Lower leg skin (tissue), 4 donors: Measurements from ENCODE around the gene PHLPP1. TPM values are rescaled to one million over a fixed set of nuclear protein-coding genes. Genes with fewer than 3 reads are reported as not detected.
A peak's percentile ranks its signal among the peaks of the same experiment; 100 is the strongest.

Experiments used
- DNase-seq, 2 donors: peaks; one replicate each; pipeline ENCODE4 v3.0.0-alpha.2; 2019; ENCODE audit warnings: low spot score in 2 of 2
- H3K4me3 ChIP-seq: fragments of 200-600 bp; sonication (generic); 2 replicates; pipeline ENCODE4 v1.5.1; 2017; ENCODE audit warnings: mild to moderate bottlenecking, low read depth; ENCODE audit not compliant: poor library complexity, severe bottlenecking
- POLR2A ChIP-seq, 2 donors: fragments of 450-650 bp; IDR thresholded peaks; one replicate each; pipeline ENCODE4 v1.6.1; 2016 to 2017; ENCODE audit warnings: antibody characterized with exemption in 2 of 2, mild to moderate bottlenecking in 1 of 2, moderate library complexity in 1 of 2
- WGBS, 2 donors: methylation state at CpG; one replicate each; pipeline ENCODE4 v1.1.5; 2018; 5-methylcytosine and 5-hydroxymethylcytosine counted together
- intact Hi-C: fragments of 100-400 bp; cut with DNase I; formaldehyde crosslinking; loops from one replicate; pipeline ENCODE4 v1.15.0; 2023; ENCODE audit warnings: low total_unique reads
- total RNA-seq, 4 donors: library from RNA; depleted of rRNA; stranded (reverse); fragments of >200 nt; gene quantifications; one replicate each; pipeline ENCODE4 v1.1.0, GENCODE V29; 2016
- TF ChIP-seq, protein P1 (sequence below), 3 donors: fragments of 450-650 bp; IDR thresholded peaks; one replicate each; pipeline ENCODE4 v1.5.1; 2016; ENCODE audit warnings: antibody characterized with exemption in 3 of 3, mild to moderate bottlenecking in 3 of 3, moderate library complexity in 2 of 3

PHLPP1 gene
- total RNA-seq, 4 donors from 2014 or later: 27.3 to 38.5 (median 33.1) TPM

DNA sequence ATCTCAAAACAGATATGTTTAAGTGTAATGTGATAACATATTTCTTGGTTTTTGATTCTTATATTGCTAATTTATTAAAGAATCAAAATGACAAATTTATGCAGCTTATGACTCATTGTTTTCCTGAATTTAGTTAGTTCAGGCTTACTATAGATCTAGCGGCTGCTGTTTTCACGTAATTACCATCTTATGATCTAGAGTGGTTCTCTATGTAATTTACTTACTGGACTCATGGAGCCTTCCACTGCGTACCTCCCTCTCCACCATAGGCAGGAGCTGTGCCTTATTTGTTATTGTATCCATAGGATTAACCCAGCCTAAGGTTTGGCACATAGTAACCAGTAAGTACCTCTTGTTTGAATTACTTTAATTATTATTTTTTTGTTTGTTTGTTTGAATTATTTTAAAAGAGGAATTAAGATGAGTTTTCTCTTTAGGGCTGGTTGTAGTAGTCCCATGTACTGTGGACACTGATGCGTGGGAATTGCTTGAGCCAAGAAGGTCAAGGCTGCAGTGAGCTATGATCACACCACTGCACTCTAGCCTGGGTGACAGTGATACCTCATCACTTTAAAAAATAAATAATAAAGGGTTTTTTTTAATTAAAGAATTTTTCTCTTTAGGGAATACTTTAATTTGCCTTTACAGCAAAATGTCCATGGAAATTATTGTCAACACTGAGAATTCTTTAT, 165.5 kb downstream of the PHLPP1 start:
- 92 to 93% methylated on average over 4 of the region's 4 CpGs for WGBS, 2 donors

DNA sequence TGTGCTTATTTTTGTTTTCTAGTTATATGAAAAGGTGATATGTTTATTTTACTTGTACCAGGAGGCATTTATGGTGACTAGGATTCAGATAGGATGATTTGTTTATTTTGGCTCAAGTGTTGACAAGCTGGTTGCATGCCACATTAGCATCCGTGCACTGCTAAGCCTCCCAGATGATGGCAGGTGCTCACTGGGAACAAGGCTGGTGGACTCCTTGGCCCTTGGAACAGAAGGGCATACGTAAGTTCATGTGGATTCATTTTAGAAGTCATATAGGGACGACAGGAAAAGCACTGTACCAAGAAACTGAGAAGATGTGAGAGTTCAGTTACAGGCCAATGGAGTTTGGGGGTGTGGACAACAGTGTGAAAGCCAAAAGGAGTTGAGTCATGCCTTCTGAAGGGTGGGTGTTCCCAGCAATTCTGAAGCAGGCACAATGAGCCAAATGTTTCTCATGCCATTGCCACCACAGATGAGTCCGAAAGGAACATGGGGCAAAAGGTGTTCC, 166.2 kb downstream of the PHLPP1 start:
- H3K4me3 ChIP-seq: no peak overlapping the region
- WGBS, 2 donors: 30 to 33% methylated on average over 4 of the region's 4 CpGs
- TF ChIP-seq POLR2A (IDR thresholded peaks at IDR 0.05): no peak
- TF ChIP-seq, protein P1, sequence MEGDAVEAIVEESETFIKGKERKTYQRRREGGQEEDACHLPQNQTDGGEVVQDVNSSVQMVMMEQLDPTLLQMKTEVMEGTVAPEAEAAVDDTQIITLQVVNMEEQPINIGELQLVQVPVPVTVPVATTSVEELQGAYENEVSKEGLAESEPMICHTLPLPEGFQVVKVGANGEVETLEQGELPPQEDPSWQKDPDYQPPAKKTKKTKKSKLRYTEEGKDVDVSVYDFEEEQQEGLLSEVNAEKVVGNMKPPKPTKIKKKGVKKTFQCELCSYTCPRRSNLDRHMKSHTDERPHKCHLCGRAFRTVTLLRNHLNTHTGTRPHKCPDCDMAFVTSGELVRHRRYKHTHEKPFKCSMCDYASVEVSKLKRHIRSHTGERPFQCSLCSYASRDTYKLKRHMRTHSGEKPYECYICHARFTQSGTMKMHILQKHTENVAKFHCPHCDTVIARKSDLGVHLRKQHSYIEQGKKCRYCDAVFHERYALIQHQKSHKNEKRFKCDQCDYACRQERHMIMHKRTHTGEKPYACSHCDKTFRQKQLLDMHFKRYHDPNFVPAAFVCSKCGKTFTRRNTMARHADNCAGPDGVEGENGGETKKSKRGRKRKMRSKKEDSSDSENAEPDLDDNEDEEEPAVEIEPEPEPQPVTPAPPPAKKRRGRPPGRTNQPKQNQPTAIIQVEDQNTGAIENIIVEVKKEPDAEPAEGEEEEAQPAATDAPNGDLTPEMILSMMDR (IDR thresholded peaks at IDR 0.05): no peak
- peak in 1 of 2 donors; percentile 32 for DNase-seq
- intact Hi-C loops: no loop called here

More for the DNA sequence above, 165.5 kb downstream of the PHLPP1 start:
- intact Hi-C loops: no loop called here
- TF ChIP-seq POLR2A (IDR thresholded peaks at IDR 0.05): no peak
- TF ChIP-seq, protein P1 (IDR thresholded peaks at IDR 0.05): no peak
- H3K4me3 ChIP-seq: no peak overlapping the region
- no peak for DNase-seq

DNA sequence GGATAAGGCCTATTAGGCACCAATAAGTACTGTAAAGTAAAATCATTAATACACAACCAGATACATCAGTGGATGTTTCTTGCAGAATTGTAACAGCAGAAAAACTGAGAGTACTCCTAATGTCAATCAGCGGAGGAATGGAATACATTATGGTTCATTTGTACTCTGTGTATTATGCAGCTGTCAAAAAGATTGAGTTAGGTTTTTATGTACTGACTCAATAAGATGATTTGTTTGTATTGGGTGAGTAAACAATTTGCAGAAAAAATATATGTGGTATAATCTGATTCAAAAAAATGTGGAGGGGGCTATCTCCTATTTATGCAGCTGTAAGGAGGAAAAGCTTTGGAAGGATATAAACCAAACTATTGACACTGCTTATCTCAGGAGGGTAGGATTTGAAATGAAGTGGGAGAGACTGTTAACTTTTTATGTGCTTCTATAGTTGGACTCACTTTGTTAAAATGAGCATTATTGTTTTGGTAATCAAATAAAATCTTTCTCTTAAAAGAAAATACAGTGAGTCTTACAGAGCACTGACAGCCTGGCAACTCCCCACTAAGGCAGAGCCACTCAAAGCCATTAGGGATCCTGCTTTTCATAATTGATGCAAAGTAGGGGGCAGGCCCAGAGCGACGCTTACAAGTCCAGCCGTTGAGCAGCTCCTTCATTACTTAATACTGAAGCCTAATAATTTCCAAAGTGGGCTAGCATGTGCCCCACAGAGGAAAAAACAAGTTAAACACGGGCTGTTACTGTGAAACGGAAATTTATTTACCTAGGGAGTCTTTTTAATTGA, 168.8 kb downstream of the PHLPP1 start:
- 92 to 93% methylated on average over 6 of the region's 6 CpGs for WGBS, 2 donors
- no peak overlapping the region for H3K4me3 ChIP-seq
- no peak for TF ChIP-seq POLR2A (IDR thresholded peaks at IDR 0.05)
- TF ChIP-seq, protein P1 (IDR thresholded peaks at IDR 0.05): no peak
- intact Hi-C loops: no loop called here
- DNase-seq: no peak

DNA sequence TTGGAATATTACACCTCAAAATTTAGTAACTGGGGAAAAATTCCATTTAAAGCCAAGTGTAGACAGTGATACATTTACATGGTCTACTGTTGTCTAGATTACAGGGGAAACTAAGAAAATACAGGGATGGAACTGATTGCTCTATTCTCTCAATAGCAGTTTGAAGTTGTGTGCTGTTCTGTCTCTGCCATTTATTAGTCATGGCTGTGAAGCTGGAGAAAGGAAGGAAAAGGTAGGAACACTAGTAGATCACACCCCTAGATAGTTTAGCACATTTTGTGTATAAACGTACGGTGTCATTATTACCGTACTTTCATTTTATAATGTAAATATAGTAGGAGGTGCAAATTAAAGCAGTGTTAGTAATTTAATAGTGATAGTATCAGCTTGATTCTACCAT, 170.5 kb downstream of the PHLPP1 start:
- TF ChIP-seq, protein P1 (IDR thresholded peaks at IDR 0.05): no peak
- no peak for TF ChIP-seq POLR2A (IDR thresholded peaks at IDR 0.05)
- H3K4me3 ChIP-seq: no peak overlapping the region
- DNase-seq: no peak
- 71 to 80% methylated on average over 3 of the region's 3 CpGs for WGBS, 2 donors
- intact Hi-C loops: no loop called here

DNA sequence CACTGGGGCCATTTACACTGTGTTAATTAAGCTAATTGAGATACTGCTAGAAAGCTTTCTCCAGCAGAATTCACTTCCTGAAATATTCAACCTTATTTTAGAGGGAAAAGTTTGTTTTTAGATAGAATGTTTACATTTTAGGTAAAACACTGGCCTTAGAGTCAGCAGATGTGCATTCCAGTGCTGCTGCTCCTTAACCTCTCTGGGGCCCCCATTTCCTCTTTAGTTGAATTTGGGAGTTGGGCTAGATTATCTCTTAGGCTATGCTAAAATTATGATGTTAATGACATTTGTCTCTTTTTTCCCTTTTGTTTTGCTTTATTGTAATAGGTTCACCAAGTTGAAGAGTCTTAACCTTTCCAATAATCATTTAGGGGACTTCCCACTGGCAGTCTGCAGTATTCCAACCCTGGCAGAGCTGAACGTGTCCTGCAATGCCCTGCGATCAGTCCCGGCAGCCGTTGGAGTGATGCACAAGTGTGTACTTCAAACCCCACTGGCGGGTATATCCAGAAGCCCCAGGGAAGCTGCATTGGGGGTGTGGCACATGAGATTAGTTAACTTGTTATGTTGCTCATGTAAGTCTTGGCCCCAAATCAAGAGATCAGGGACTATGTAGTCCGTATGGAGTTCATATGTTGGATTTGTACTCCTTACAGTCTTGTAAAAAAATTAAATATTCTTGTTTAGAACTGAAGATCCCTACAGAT, 179.5 kb downstream of the PHLPP1 start:
- WGBS, 2 donors: 38 to 57% methylated on average over 6 of the region's 6 CpGs
- TF ChIP-seq, protein P1 (IDR thresholded peaks at IDR 0.05): no peak
- TF ChIP-seq POLR2A (IDR thresholded peaks at IDR 0.05): no peak
- DNase-seq: no peak
- intact Hi-C loops: no loop called here
- no peak overlapping the region for H3K4me3 ChIP-seq
